Measurements from ENCODE around the gene ZBTB17. TPM values are rescaled to one million over a fixed set of nuclear protein-coding genes. Genes with fewer than 3 reads are reported as not detected.

Gene ZBTB17
- total and polyA plus RNA-seq, 9 donors: 3.7 to 45.7 (median 29.8) TPM

DNA sequence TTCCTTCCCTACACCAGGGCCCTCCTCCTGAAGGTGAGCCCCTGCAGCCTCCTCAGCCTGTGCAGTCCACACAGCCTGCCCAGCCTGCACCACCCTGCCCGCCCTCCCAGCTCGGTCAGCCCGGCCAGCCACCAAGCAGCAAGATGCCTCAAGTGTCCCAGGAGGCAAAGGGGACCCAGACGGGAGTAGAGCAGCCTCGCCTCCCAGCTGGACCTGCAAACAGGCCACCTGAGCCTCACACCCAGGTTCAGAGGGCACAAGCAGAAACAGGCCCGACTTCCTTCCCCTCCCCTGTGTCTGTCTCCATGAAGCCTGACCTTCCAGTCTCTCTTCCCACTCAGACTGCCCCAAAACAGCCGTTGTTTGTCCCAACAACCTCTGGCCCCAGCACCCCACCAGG lies 38.8 kb downstream of the ZBTB17 start:
- WGBS, 3 donors: 71 to 82% (median 81%) methylated on average over 7 of the region's 7 CpGs
- Histone ChIP-seq H3K36me3 (no peaks in the 10 kb centered on the region), H3K4me1 (ENCODE audit: insufficient read depth) (peaks cover 9% of the 10 kb centered on the region), H3K27ac (no peak overlapping the region), H3K9me3 (no peaks in the 10 kb centered on the region), H3K4me3 (no peak overlapping the region), H3K27me3 (no peaks in the 10 kb centered on the region)
- no peak for DNase-seq
- TF ChIP-seq EP300 (IDR thresholded peaks at IDR 0.05) (no peak), POLR2A (IDR thresholded peaks at IDR 0.05) (no peak)
- TF ChIP-seq, protein P1, sequence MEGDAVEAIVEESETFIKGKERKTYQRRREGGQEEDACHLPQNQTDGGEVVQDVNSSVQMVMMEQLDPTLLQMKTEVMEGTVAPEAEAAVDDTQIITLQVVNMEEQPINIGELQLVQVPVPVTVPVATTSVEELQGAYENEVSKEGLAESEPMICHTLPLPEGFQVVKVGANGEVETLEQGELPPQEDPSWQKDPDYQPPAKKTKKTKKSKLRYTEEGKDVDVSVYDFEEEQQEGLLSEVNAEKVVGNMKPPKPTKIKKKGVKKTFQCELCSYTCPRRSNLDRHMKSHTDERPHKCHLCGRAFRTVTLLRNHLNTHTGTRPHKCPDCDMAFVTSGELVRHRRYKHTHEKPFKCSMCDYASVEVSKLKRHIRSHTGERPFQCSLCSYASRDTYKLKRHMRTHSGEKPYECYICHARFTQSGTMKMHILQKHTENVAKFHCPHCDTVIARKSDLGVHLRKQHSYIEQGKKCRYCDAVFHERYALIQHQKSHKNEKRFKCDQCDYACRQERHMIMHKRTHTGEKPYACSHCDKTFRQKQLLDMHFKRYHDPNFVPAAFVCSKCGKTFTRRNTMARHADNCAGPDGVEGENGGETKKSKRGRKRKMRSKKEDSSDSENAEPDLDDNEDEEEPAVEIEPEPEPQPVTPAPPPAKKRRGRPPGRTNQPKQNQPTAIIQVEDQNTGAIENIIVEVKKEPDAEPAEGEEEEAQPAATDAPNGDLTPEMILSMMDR (IDR thresholded peaks at IDR 0.05): no peak
- intact Hi-C loops (cut with DNase I): no loop called here

DNA sequence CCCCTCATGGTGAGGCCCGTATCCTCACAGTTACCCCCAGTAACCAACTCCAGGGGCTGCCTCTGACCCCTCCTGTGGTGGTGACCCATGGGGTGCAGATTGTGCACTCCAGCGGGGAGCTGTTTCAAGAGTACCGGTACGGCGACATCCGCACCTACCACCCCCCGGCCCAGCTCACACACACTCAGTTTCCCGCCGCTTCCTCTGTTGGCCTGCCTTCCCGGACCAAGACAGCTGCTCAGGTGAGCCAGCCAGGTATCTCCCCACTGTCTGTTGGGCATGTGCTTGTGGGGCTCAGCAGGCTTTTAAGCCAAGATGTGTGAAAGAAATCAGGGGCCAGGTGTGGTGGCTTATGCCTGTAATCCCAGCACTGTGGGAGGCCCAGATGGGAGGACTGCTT lies 39.9 kb downstream of the ZBTB17 start:
- peak in 1 of 5 donors; percentile 28 for DNase-seq
- no peaks in the 10 kb centered on the region for H3K36me3 ChIP-seq

DNA sequence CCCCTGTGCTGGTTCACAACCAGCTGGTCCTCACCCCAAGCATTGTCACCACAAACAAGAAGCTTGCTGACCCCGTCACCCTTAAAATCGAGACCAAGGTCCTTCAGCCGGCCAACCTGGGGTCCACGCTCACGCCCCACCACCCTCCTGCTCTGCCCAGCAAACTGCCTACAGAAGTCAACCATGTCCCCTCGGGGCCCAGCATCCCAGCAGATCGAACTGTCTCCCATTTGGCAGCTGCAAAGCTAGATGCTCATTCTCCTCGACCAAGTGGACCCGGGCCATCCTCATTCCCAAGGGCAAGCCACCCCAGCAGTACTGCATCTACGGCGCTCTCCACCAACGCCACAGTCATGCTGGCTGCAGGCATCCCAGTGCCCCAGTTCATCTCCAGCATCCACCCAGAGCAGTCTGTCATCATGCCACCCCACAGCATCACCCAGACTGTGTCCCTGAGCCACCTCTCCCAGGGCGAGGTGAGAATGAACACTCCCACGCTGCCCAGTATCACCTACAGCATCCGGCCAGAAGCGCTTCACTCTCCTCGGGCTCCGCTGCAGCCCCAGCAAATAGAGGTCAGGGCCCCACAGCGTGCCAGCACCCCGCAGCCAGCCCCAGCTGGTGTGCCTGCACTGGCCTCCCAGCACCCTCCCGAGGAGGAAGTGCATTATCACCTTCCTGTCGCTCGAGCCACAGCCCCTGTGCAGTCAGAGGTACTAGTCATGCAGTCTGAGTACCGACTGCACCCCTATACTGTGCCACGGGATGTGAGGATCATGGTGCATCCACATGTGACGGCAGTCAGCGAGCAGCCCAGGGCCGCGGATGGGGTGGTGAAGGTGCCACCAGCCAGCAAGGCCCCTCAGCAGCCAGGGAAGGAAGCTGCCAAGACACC lies 40.6 kb downstream of the ZBTB17 start:
- WGBS, 3 donors: 89 to 93% (median 90%) methylated on average over 29 of the region's 29 CpGs
- H3K4me1 ChIP-seq (ENCODE audit: insufficient read depth): peaks cover 9% of the 10 kb centered on the region
- no peaks in the 10 kb centered on the region for H3K36me3 ChIP-seq
- H3K9me3 ChIP-seq: no peaks in the 10 kb centered on the region
- no peaks in the 10 kb centered on the region for H3K27me3 ChIP-seq
- H3K27ac ChIP-seq: no peak overlapping the region
- H3K4me3 ChIP-seq: no peak overlapping the region
- TF ChIP-seq, protein P1 (IDR thresholded peaks at IDR 0.05): no peak
- TF ChIP-seq POLR2A (IDR thresholded peaks at IDR 0.05) (no peak), EP300 (IDR thresholded peaks at IDR 0.05) (no peak)
- DNase-seq: peak in 1 of 5 donors; percentile 31
- intact Hi-C loops (cut with DNase I): loop anchor here in 1 of 4 donors (2.0 kb wide), 1 partner anchor 15 kb away; no protein-coding TSS in a partner anchor

More for the DNA sequence above, 39.9 kb downstream of the ZBTB17 start:
- WGBS, 3 donors: 95 to 96% (median 95%) methylated on average over 9 to 10 of the region's 10 CpGs
- Histone ChIP-seq H3K9me3 (no peaks in the 10 kb centered on the region), H3K27ac (no peak overlapping the region), H3K4me1 (ENCODE audit: insufficient read depth) (peaks cover 9% of the 10 kb centered on the region), H3K4me3 (no peak overlapping the region), H3K27me3 (no peaks in the 10 kb centered on the region)
- TF ChIP-seq POLR2A (IDR thresholded peaks at IDR 0.05) (no peak), EP300 (IDR thresholded peaks at IDR 0.05) (no peak)
- TF ChIP-seq, protein P1 (IDR thresholded peaks at IDR 0.05): no peak
- intact Hi-C loops (cut with DNase I): no loop called here

DNA sequence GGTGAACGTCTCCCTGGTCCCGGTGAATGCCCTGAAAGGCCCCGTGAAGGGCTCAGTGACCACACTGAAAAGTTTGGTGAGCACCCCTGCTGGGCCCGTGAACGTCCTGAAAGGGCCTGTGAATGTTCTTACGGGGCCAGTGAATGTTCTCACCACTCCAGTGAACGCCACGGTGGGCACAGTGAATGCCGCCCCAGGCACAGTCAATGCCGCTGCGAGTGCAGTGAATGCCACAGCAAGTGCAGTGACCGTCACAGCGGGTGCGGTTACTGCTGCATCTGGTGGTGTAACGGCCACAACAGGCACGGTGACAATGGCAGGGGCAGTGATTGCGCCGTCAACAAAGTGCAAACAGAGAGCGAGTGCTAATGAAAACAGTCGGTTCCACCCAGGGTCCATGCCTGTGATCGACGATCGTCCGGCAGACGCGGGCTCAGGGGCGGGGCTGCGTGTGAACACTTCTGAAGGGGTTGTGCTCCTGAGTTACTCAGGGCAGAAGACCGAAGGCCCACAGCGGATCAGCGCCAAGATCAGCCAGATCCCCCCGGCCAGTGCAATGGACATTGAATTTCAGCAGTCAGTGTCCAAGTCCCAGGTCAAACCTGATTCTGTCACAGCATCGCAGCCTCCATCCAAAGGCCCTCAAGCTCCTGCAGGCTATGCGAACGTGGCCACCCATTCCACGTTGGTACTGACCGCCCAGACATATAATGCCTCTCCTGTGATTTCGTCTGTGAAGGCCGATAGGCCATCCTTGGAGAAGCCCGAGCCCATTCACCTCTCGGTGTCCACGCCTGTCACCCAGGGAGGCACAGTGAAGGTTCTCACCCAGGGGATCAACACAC lies 41.5 kb downstream of the ZBTB17 start:
- DNase-seq: peak in 1 of 5 donors; percentile 32
- intact Hi-C loops (cut with DNase I): loop anchor here in 1 of 4 donors (2.0 kb wide), 1 partner anchor 14 kb away; no protein-coding TSS in a partner anchor
- Histone ChIP-seq H3K27ac (no peak overlapping the region), H3K4me1 (ENCODE audit: insufficient read depth) (peaks cover 8% of the 10 kb centered on the region), H3K36me3 (no peaks in the 10 kb centered on the region), H3K27me3 (no peaks in the 10 kb centered on the region), H3K4me3 (no peak overlapping the region), H3K9me3 (no peaks in the 10 kb centered on the region)
- TF ChIP-seq POLR2A (IDR thresholded peaks at IDR 0.05) (no peak), EP300 (IDR thresholded peaks at IDR 0.05) (no peak)
- TF ChIP-seq, protein P1 (IDR thresholded peaks at IDR 0.05): no peak
- 90 to 93% (median 92%) methylated on average over 42 of the region's 42 CpGs for WGBS, 3 donors
